A549 (cell line): ENCODE results near the gene PPP1R13L. TPM values are rescaled to one million over a fixed set of nuclear protein-coding genes. Genes with fewer than 3 reads are reported as not detected.
A peak's percentile ranks its signal among the peaks of the same experiment; 100 is the strongest.

ENCODE experiments used
- ATAC-seq, 2 experiments: fragments of 200-7000 bp in 1 of 2; fragments of >200 bp in 1 of 2; cut with Nextera tagmentation in 1 of 2; cut with Tn5 transposase in 1 of 2; 3 replicates each; pipeline versions ENCODE4 v1.8.0 to v1.9.1; 2018 to 2020; ENCODE audit warnings: mild to moderate bottlenecking in 1 of 2, moderate library complexity in 1 of 2
- CTCF ChIA-PET: fragments of 300-600 bp; sonication (Branson Sonifier 250); formaldehyde crosslinking; extraction: SDS; loops from one replicate; lab custom pipeline; 2021; ENCODE audit warnings: antibody characterized with exemption, inconsistent platforms; lab: Yijun Ruan, JAX
- POLR2A ChIA-PET: fragments of 350-600 bp; formaldehyde crosslinking; extraction: SDS; loops from one replicate; lab custom pipeline; 2021; ENCODE audit warnings: antibody characterized with exemption, inconsistent platforms; lab: Yijun Ruan, JAX
- DNase-seq, 2 experiments: peaks; one replicate each; pipeline versions ENCODE4 v3.0.0 to v3.0.0-alpha.2; 2011 to 2016; ENCODE audit warnings: low read depth in 1 of 2, low spot score in 1 of 2
- FAIRE-seq: peaks from 2 replicates; lab custom pipeline; 2011; peaks lifted over from hg19 to GRCh38; lab: Jason Lieb, UNC
- H3K27ac ChIP-seq, 2 experiments: fragments of >200 bp; sonication (Bioruptor Twin); formaldehyde crosslinking; 3 replicates each; pipeline ENCODE4 v1.5.1; 2016 to 2017
- H3K4me1 ChIP-seq: fragments of >200 bp; sonication (Bioruptor Twin); formaldehyde crosslinking; 3 replicates; pipeline ENCODE4 v1.6.1; 2016
- H3K4me2 ChIP-seq: fragments of >200 bp; sonication (Bioruptor Twin); formaldehyde crosslinking; 3 replicates; pipeline ENCODE4 v1.6.1; 2016
- H3K4me3 ChIP-seq: fragments of >200 bp; sonication (Bioruptor Twin); formaldehyde crosslinking; 3 replicates; pipeline ENCODE4 v1.5.1; 2016
- H3K9me3 ChIP-seq: fragments of >200 bp; sonication (Bioruptor Twin); formaldehyde crosslinking; 3 replicates; pipeline ENCODE4 v1.6.1; 2016
- BCL3 ChIP-seq: fragments of >200 bp; sonication (Bioruptor Twin); formaldehyde crosslinking; IDR thresholded peaks from 3 replicates; pipeline ENCODE4 v1.6.1; 2016
- BHLHE40 ChIP-seq: IDR thresholded peaks from 2 replicates; pipeline ENCODE4 v1.6.1; 2012; ENCODE audit warnings: low read depth, low read length, inconsistent platforms
- CBX8 ChIP-seq: fragments of 200-600 bp; sonication (generic); IDR thresholded peaks from 2 replicates; pipeline ENCODE4 v1.6.1; 2016
- CTCF ChIP-seq: fragments of >200 bp; sonication (Bioruptor Twin); formaldehyde crosslinking; IDR thresholded peaks from 3 replicates; pipeline ENCODE4 v1.5.1; 2016
- EP300 ChIP-seq, 2 experiments: fragments of >200 bp; sonication (Bioruptor Twin); formaldehyde crosslinking; IDR thresholded peaks; 2 replicates in 1 of 2; 3 replicates in 1 of 2; pipeline ENCODE4 v1.6.1; 2016 to 2017
- GATA3 ChIP-seq: IDR thresholded peaks from 2 replicates; pipeline ENCODE4 v1.6.1; 2012; ENCODE audit warnings: borderline replicate concordance
- KDM5A ChIP-seq: fragments of 200-600 bp; sonication (generic); IDR thresholded peaks from 2 replicates; pipeline ENCODE4 v1.6.1; 2016; ENCODE audit warnings: antibody characterized with exemption, mild to moderate bottlenecking
- MAX ChIP-seq: IDR thresholded peaks from 2 replicates; pipeline ENCODE4 v1.6.1; 2012
- MAZ ChIP-seq: fragments of 150-350 bp; IDR thresholded peaks from 2 replicates; pipeline ENCODE4 v1.6.1; 2014; ENCODE audit warnings: antibody characterized with exemption, low read depth, low read length, borderline replicate concordance
- NR3C1 ChIP-seq: fragments of >200 bp; sonication (Bioruptor Twin); formaldehyde crosslinking; IDR thresholded peaks from 3 replicates; pipeline ENCODE4 v1.6.1; 2017
- REST ChIP-seq: fragments of 200-600 bp; sonication (generic); IDR thresholded peaks from 2 replicates; pipeline ENCODE4 v1.6.1; 2016; ENCODE audit warnings: antibody characterized with exemption, mild to moderate bottlenecking, moderate library complexity
- RFX5 ChIP-seq: fragments of 450-650 bp; IDR thresholded peaks from 2 replicates; pipeline ENCODE4 v1.7.1; 2014; ENCODE audit warnings: antibody characterized with exemption, mild to moderate bottlenecking, moderate library complexity
- RNF2 ChIP-seq: fragments of 200-600 bp; sonication (generic); IDR thresholded peaks from 2 replicates; pipeline ENCODE4 v1.6.1; 2016; ENCODE audit warnings: low read depth, mild to moderate bottlenecking, antibody characterized with exemption, moderate library complexity, borderline replicate concordance
- SMC3 ChIP-seq: fragments of >200 bp; sonication (Bioruptor Twin); formaldehyde crosslinking; IDR thresholded peaks from 3 replicates; pipeline ENCODE4 v1.6.1; 2018; ENCODE audit warnings: inconsistent platforms
- ZC3H11A ChIP-seq: fragments of 450-650 bp; IDR thresholded peaks from 2 replicates; pipeline ENCODE4 v1.6.1; 2014; ENCODE audit warnings: antibody characterized with exemption, mild to moderate bottlenecking
- ZNF302 ChIP-seq: fragments of 250-450 bp; sonication (Bioruptor Pico); IDR thresholded peaks from 2 replicates; pipeline ENCODE4 v1.9.0; 2021; ENCODE audit warnings: inconsistent platforms, mild to moderate bottlenecking, moderate library complexity
- WGBS: methylation state at CpG from one replicate; pipeline ENCODE4 v1.1.6; 2017; ENCODE audit errors: missing lambda C conversion rate; 5-methylcytosine and 5-hydroxymethylcytosine counted together
- polyA plus RNA-seq, 4 experiments: library from polyadenylated mRNA; depleted of rRNA in 3 of 4; stranded (reverse); fragments of >200 nt; fragmentation: RNase III in 1 of 4; extraction: RNeasy Plus Mini Kit Qiagen cat#74134 plus additional on column Dnase treatment in 1 of 4; gene quantifications; 2 replicates in 3 of 4; 3 replicates in 1 of 4; pipeline ENCODE4 v1.2.3, GENCODE V29; 2011 to 2017

PPP1R13L gene
- polyA plus RNA-seq, 2 of the 4 experiments (the other 2 are of a cell fraction) = 3.2 to 18.9 TPM

- WGBS = 16% methylated on average over 20 of the region's 20 CpGs
- POLR2A ChIA-PET = interaction anchor here (0.9 to 1.0 kb wide), 3 partner anchors 17 to 49 kb away, joined by 3 to 6 read pairs (median 3); partner anchors contain the start of gene PPP1R13L
- no peak for ATAC-seq
These were observed 18.2 kb upstream of the PPP1R13L start for GRCh38 chr19:45423033-45423588.

GRCh38 chr19:45421947-45422498, 17.2 kb upstream of the PPP1R13L start:
- peaks cover 24% of the 10 kb centered on the region for H3K4me1 ChIP-seq
- H3K27ac ChIP-seq = no peak overlapping the region
- no peak for FAIRE-seq
- ChIA-PET CTCF (interaction anchor here (0.6 to 2.3 kb wide), 5 partner anchors 17 to 63 kb away, joined by 3 to 8 read pairs (median 4); no protein-coding TSS in a partner anchor), POLR2A (no interaction called here)
- WGBS = 90% methylated on average over 6 of the region's 6 CpGs
- no peak for DNase-seq
- H3K4me3 ChIP-seq = no peak overlapping the region
- H3K9me3 ChIP-seq = no peaks in the 10 kb centered on the region
- no peak for ATAC-seq
- no peak for TF ChIP-seq SMC3
- TF ChIP-seq KDM5A = no peak
- no peak for TF ChIP-seq CTCF
- H3K4me2 ChIP-seq = peak overlapping the region; percentile 90; the same call in 1 of the 3 replicates

More at GRCh38 chr19:45423033-45423588, 18.2 kb upstream of the PPP1R13L start:
- peaks cover 28% of the 10 kb centered on the region for H3K4me1 ChIP-seq
- CTCF ChIA-PET = interaction anchor here (4.8 to 27.6 kb wide), 2 partner anchors 20 to 44 kb away, joined by 44 to 1883 read pairs; partner anchors contain the start of genes FOSB and PPP1R13L
- DNase-seq (peak in 1 of 2 experiments; percentile 7), FAIRE-seq (no peak)
- peak overlapping the region; percentile 90 for H3K4me2 ChIP-seq
- no peak for TF ChIP-seq KDM5A
- TF ChIP-seq BCL3 = no peak
- TF ChIP-seq GATA3 = no peak
- TF ChIP-seq MAZ = no peak
- TF ChIP-seq BHLHE40 = no peak
- peak overlapping the region; percentile 93 to 95 for H3K27ac ChIP-seq
- H3K9me3 ChIP-seq = no peaks in the 10 kb centered on the region
- peak overlapping the region; percentile 58 for H3K4me3 ChIP-seq

GRCh38 chr19:45420871-45421270, 16.0 kb upstream of the PPP1R13L start:
- H3K9me3 ChIP-seq = no peaks in the 10 kb centered on the region
- TF ChIP-seq ZC3H11A = no peak
- no peak for TF ChIP-seq REST
- TF ChIP-seq EP300 (IDR thresholded peaks at IDR 0.05) = no peak
- no peak for TF ChIP-seq NR3C1
- TF ChIP-seq RNF2 = no peak
- no peak for TF ChIP-seq CBX8
- TF ChIP-seq MAX = no peak
- no peak for TF ChIP-seq ZNF302 (CRISPR knock-in tag)
- no peak for TF ChIP-seq KDM5A
- no peak for TF ChIP-seq CTCF
- TF ChIP-seq RFX5 = no peak
- TF ChIP-seq MAZ = no peak
- TF ChIP-seq, all 56 proteins: peak for 0
- 94% methylated on average over 6 of the region's 6 CpGs for WGBS
- ATAC-seq (no peak), DNase-seq (no peak), FAIRE-seq (no peak)
- CTCF ChIA-PET = interaction anchor here (0.8 to 2.3 kb wide), 6 partner anchors 9 to 58 kb away, joined by 3 to 8 read pairs (median 6); no protein-coding TSS in a partner anchor
- no peak overlapping the region for H3K4me2 ChIP-seq
- POLR2A ChIA-PET = no interaction called here
- H3K4me1 ChIP-seq = peaks cover 28% of the 10 kb centered on the region
- H3K4me3 ChIP-seq = no peak overlapping the region
- H3K27ac ChIP-seq = no peak overlapping the region
